ENCODE data around the gene PAM16. TPM values are rescaled to one million over a fixed set of nuclear protein-coding genes. Genes with fewer than 3 reads are reported as not detected.
"Not testable (repeated sequence)": the region's sequence is repeated elsewhere in the genome, so short reads cannot be mapped to it uniquely, and the experiment has no call there.

The PAM16 gene
- total RNA-seq, 8 experiments from 2014 or later: 52.1 to 82.1 (median 66.8) TPM

- H3K27ac ChIP-seq: no peak overlapping the region
- ATAC-seq (replicated peaks in 6 of 8): peak in 5 of 8 experiments; percentile 13 to 45 (median 36)
- no peak overlapping the region for H3K4me3 ChIP-seq
- H3K4me1 ChIP-seq (replicated peaks in 1 of 2): peaks cover 9 to 14% of the 10 kb centered on the region in 2 donors
- WGBS, 10 experiments: 33 to 100% (median 80%) methylated on average over 1 to 6 of the region's 7 CpGs; no CpG with 5 or more reads in 2 of the 10 experiments
- in situ Hi-C loops (cut with MboI; ENCODE audit: low pct_unique_long_range_greater_than_20kb in 2 of 9, low sequenced_read_pairs in 9 of 9, unreplicated experiment in 9 of 9): loop anchor here in 2 of 9 experiments (10.0 kb wide), 2 partner anchors 53 to 63 kb away; partner anchors contain the start of gene CORO7 (in 1 of the 2)
Measured at GRCh38 chr16:4351880-4352279, 759 bp upstream of the PAM16 start.

GRCh38 chr16:4350365-4350786, 745 bp downstream of the PAM16 start:
- H3K4me3 ChIP-seq: peak overlapping the region; percentile 82 to 95 (median 94)
- H3K4me1 ChIP-seq (replicated peaks in 1 of 2): peaks cover 10 to 14% of the 10 kb centered on the region in 2 donors
- ATAC-seq (replicated peaks in 6 of 8): no peak
- peak overlapping the region; percentile 62 to 87 for H3K27ac ChIP-seq
- in situ Hi-C loops (cut with MboI; ENCODE audit: low pct_unique_long_range_greater_than_20kb in 2 of 9, low sequenced_read_pairs in 9 of 9, unreplicated experiment in 9 of 9): loop anchor here in 2 of 9 experiments (10.0 kb wide), 2 partner anchors 54 to 64 kb away; partner anchors contain the start of gene CORO7 (in 1 of the 2)
- 0 to 85% (median 4%) methylated on average over 2 to 7 of the region's 24 CpGs; no CpG with 5 or more reads in 5 of the 10 experiments for WGBS, 10 experiments

GRCh38 chr16:4349332-4349731, 1.8 kb downstream of the PAM16 start:
- in situ Hi-C loops (cut with MboI; ENCODE audit: low pct_unique_long_range_greater_than_20kb in 2 of 9, low sequenced_read_pairs in 9 of 9, unreplicated experiment in 9 of 9): no loop called here
- ATAC-seq (replicated peaks in 6 of 8): no peak
- Histone ChIP-seq H3K4me3 (no peak overlapping the region), H3K27ac (no peak overlapping the region), H3K4me1 (replicated peaks in 1 of 2) (peaks cover 13 to 14% of the 10 kb centered on the region in 2 donors)
- WGBS, 10 experiments: 100% methylated on average over 1 to 3 of the region's 5 CpGs; no CpG with 5 or more reads in 3 of the 10 experiments

GRCh38 chr16:4347765-4348509, 3.2 kb downstream of the PAM16 start:
- ATAC-seq (replicated peaks in 6 of 8): peak in 3 of 8 experiments; percentile 1 to 30 (median 3)
- H3K4me3 ChIP-seq: no peak overlapping the region
- 32 to 100% (median 77%) methylated on average over 1 to 9 of the region's 17 CpGs; no CpG with 5 or more reads in 2 of the 10 experiments for WGBS, 10 experiments
- H3K27ac ChIP-seq: no peak overlapping the region
- in situ Hi-C loops (cut with MboI; ENCODE audit: low pct_unique_long_range_greater_than_20kb in 2 of 9, low sequenced_read_pairs in 9 of 9, unreplicated experiment in 9 of 9): no loop called here
- H3K4me1 ChIP-seq (replicated peaks in 1 of 2): peaks cover 13 to 14% of the 10 kb centered on the region in 2 donors

- Histone ChIP-seq H3K4me1 (replicated peaks in 1 of 2) (peaks cover 13 to 14% of the 10 kb centered on the region in 2 donors), H3K4me3 (no peak overlapping the region), H3K27ac (no peak overlapping the region)
- no peak for ATAC-seq (replicated peaks in 6 of 8)
- 80 to 100% (median 89%) methylated on average over 1 to 6 of the region's 8 CpGs; no CpG with 5 or more reads in 4 of the 10 experiments for WGBS, 10 experiments
- in situ Hi-C loops (cut with MboI; ENCODE audit: low pct_unique_long_range_greater_than_20kb in 2 of 9, low sequenced_read_pairs in 9 of 9, unreplicated experiment in 9 of 9): no loop called here
Measured at GRCh38 chr16:4347010-4347409, 4.1 kb downstream of the PAM16 start.

- Histone ChIP-seq H3K4me1 (replicated peaks in 1 of 2) (peaks cover 7 to 8% of the 10 kb centered on the region in 2 donors), H3K27ac (no peak overlapping the region), H3K4me3 (no peak overlapping the region)
- peak in 1 of 8 experiments; percentile 4 for ATAC-seq (replicated peaks in 6 of 8)
- in situ Hi-C loops (cut with MboI; ENCODE audit: low pct_unique_long_range_greater_than_20kb in 2 of 9, low sequenced_read_pairs in 9 of 9, unreplicated experiment in 9 of 9): no loop called here
- WGBS, 10 experiments: 55 to 100% (median 92%) methylated on average over 1 to 9 of the region's 14 CpGs
Measured at GRCh38 chr16:4345836-4346781, 5.0 kb downstream of the PAM16 start.

- in situ Hi-C loops (cut with MboI; ENCODE audit: low pct_unique_long_range_greater_than_20kb in 2 of 9, low sequenced_read_pairs in 9 of 9, unreplicated experiment in 9 of 9): no loop called here
- whole genome bisulfite sequencing, 10 experiments: 76 to 100% (median 90%) methylated on average over 1 to 16 of the region's 26 CpGs; no CpG with 5 or more reads in 1 of the 10 experiments
- Histone ChIP-seq H3K4me1 (replicated peaks in 1 of 2) (peaks cover 10% of the 10 kb centered on the region in 2 donors), H3K27ac (peak overlapping the region in 1 of 2 donors; percentile 44), H3K4me3 (no peak overlapping the region)
- ATAC-seq (replicated peaks in 6 of 8): peak in 4 of 8 experiments; percentile 10 to 72 (median 53)
Measured at GRCh38 chr16:4344983-4345835, 5.9 kb downstream of the PAM16 start.

GRCh38 chr16:4344300-4344982, 6.7 kb downstream of the PAM16 start:
- H3K4me3 ChIP-seq; in situ Hi-C loops (cut with MboI; ENCODE audit: low pct_unique_long_range_greater_than_20kb in 2 of 9, low sequenced_read_pairs in 9 of 9, unreplicated experiment in 9 of 9): not testable (repeated sequence)
- peak in 2 of 8 experiments; percentile 10 to 12 for ATAC-seq (replicated peaks in 6 of 8)
- Histone ChIP-seq H3K4me1 (replicated peaks in 1 of 2) (peaks cover 12% of the 10 kb centered on the region in 2 donors), H3K27ac (peak overlapping the region in 1 of 2 donors; percentile 37)
- WGBS, 10 experiments: no CpG with 5 or more reads among the region's 10 CpGs

GRCh38 chr16:4342866-4343744, 8.0 kb downstream of the PAM16 start:
- Histone ChIP-seq H3K27ac (no peak overlapping the region), H3K4me3 (no peak overlapping the region), H3K4me1 (replicated peaks in 1 of 2) (peaks cover 13 to 19% of the 10 kb centered on the region in 2 donors)
- in situ Hi-C loops (cut with MboI; ENCODE audit: low pct_unique_long_range_greater_than_20kb in 2 of 9, low sequenced_read_pairs in 9 of 9, unreplicated experiment in 9 of 9): no loop called here
- ATAC-seq (replicated peaks in 6 of 8): no peak
- WGBS, 10 experiments: 90 to 100% (median 95%) methylated on average over 2 to 6 of the region's 21 CpGs; no CpG with 5 or more reads in 2 of the 10 experiments

- no peak overlapping the region for H3K27ac ChIP-seq
- H3K4me1 ChIP-seq (replicated peaks in 1 of 2): peaks cover 13 to 19% of the 10 kb centered on the region in 2 donors
- ATAC-seq (replicated peaks in 6 of 8): no peak
- in situ Hi-C loops (cut with MboI; ENCODE audit: low pct_unique_long_range_greater_than_20kb in 2 of 9, low sequenced_read_pairs in 9 of 9, unreplicated experiment in 9 of 9): no loop called here
- 40 to 100% (median 91%) methylated on average over 1 to 8 of the region's 13 CpGs; no CpG with 5 or more reads in 7 of the 10 experiments for WGBS, 10 experiments
- no peak overlapping the region for H3K4me3 ChIP-seq
Measured at GRCh38 chr16:4341250-4341649, 9.9 kb downstream of the PAM16 start.

GRCh38 chr16:4340443-4340842, 10.7 kb downstream of the PAM16 start:
- Histone ChIP-seq H3K27ac (peak overlapping the region; percentile 58 to 63), H3K4me1 (replicated peaks in 1 of 2) (peaks cover 13 to 19% of the 10 kb centered on the region in 2 donors), H3K4me3 (no peak overlapping the region)
- WGBS, 10 experiments: 100% methylated on average over 1 of the region's 6 CpGs; no CpG with 5 or more reads in 9 of the 10 experiments
- in situ Hi-C loops (cut with MboI; ENCODE audit: low pct_unique_long_range_greater_than_20kb in 2 of 9, low sequenced_read_pairs in 9 of 9, unreplicated experiment in 9 of 9): no loop called here
- ATAC-seq (replicated peaks in 6 of 8): peak in 1 of 8 experiments; percentile 10
